Bronchial epithelial cell (primary cell): Measurements from ENCODE around the gene ACKR4. TPM values are rescaled to one million over a fixed set of nuclear protein-coding genes. Genes with fewer than 3 reads are reported as not detected.
A peak's percentile ranks its signal among the peaks of the same experiment; 100 is the strongest.
"Not testable (repeated sequence)": the region's sequence is repeated elsewhere in the genome, so short reads cannot be mapped to it uniquely, and the experiment has no call there.

Experiments used
- DNase-seq: peaks from one replicate; pipeline ENCODE4 v3.0.0-alpha.2; 2010; ENCODE audit warnings: low read depth
- FAIRE-seq: peaks from 2 replicates; lab custom pipeline; 2011; peaks lifted over from hg19 to GRCh38; lab: Jason Lieb, UNC
- H3K27me3 ChIP-seq: 2 replicates; pipeline ENCODE4 v1.5.1; 2011; ENCODE audit warnings: low read length; ENCODE audit not compliant: control insufficient read depth, insufficient read depth
- H3K36me3 ChIP-seq: 2 replicates; pipeline ENCODE4 v1.5.1; 2011; ENCODE audit warnings: low read length; ENCODE audit not compliant: control insufficient read depth, insufficient read depth
- H3K4me3 ChIP-seq: 2 replicates; pipeline ENCODE4 v1.5.1; 2011; ENCODE audit warnings: mild to moderate bottlenecking, low read depth, low read length, control low read depth
- total RNA-seq: library from RNA; depleted of rRNA; stranded (reverse); fragments of >200 nt; gene quantifications from 2 replicates; pipeline ENCODE4 v1.2.1, GENCODE V29; 2014
- TF ChIP-seq, protein P1 (sequence below): IDR thresholded peaks from 2 replicates; pipeline ENCODE4 v1.5.1; 2011; ENCODE audit warnings: mild to moderate bottlenecking, moderate library complexity, low read length, control low read depth, inconsistent platforms; ENCODE audit not compliant: insufficient read depth, severe bottlenecking

ACKR4 gene
- total RNA-seq, 1 donor from 2014 or later: under 0.01 TPM

DNA sequence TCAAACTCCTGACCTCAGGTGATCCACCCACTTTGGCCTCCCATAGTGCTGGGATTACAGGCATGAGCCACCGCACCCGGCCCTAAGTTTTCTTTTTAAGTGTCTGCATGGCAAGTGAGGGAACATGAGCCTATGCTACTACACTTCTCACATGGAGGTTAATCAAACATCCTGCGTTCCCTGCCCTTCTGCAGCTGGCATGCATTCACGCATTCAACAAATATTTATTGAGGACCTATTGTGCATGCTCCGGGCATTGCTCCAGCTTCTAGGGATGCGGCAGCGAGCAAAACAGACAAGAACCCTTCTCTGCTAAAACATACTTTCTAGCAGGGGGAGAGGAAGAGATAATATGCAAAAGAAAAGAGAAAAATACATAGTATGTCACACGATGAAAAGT, 42.6 kb upstream of the ACKR4 start:
- TF ChIP-seq, protein P1, sequence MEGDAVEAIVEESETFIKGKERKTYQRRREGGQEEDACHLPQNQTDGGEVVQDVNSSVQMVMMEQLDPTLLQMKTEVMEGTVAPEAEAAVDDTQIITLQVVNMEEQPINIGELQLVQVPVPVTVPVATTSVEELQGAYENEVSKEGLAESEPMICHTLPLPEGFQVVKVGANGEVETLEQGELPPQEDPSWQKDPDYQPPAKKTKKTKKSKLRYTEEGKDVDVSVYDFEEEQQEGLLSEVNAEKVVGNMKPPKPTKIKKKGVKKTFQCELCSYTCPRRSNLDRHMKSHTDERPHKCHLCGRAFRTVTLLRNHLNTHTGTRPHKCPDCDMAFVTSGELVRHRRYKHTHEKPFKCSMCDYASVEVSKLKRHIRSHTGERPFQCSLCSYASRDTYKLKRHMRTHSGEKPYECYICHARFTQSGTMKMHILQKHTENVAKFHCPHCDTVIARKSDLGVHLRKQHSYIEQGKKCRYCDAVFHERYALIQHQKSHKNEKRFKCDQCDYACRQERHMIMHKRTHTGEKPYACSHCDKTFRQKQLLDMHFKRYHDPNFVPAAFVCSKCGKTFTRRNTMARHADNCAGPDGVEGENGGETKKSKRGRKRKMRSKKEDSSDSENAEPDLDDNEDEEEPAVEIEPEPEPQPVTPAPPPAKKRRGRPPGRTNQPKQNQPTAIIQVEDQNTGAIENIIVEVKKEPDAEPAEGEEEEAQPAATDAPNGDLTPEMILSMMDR: no peak
- no peaks in the 10 kb centered on the region for H3K27me3 ChIP-seq
- no peak for FAIRE-seq
- no peaks in the 10 kb centered on the region for H3K36me3 ChIP-seq
- DNase-seq: peak; percentile 18
- H3K4me3 ChIP-seq: no peak overlapping the region

DNA sequence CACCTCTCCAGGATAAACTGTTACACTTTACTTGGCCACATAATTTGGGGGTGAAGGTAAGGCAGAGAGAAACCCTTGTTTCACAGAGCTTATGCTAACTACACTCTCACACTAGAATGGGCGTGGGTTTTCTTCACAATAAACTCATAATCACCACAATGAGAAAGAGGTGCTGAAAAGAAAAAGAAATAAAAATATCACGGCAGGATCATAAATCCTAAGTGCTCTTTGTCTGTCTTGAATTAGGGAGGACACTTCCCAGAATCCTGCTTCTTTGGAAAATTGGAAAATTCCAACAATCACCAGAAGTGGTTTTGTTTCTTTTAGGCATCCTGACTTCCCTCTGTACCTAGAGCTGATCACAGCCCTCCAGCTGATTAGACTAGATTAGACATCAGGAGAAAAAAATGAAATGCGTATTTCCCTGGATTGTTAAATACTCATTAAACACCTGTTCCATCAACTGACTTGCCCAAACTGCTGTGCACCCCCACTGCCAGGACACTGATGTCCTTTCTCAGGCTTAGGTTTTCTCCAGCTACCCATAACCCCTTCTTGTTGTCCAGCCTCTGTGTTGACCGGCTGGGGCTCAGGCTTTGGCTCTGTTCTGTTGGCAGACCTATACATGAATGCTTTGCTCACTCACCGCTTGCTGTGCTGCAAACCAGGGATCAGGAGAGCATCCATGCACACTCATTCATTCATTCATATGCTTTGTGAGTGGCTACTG, 41.6 kb upstream of the ACKR4 start:
- TF ChIP-seq, protein P1: no peak
- FAIRE-seq (no peak), DNase-seq (no peak)
- no peak overlapping the region for H3K4me3 ChIP-seq
- H3K36me3 ChIP-seq: no peaks in the 10 kb centered on the region
- no peaks in the 10 kb centered on the region for H3K27me3 ChIP-seq

DNA sequence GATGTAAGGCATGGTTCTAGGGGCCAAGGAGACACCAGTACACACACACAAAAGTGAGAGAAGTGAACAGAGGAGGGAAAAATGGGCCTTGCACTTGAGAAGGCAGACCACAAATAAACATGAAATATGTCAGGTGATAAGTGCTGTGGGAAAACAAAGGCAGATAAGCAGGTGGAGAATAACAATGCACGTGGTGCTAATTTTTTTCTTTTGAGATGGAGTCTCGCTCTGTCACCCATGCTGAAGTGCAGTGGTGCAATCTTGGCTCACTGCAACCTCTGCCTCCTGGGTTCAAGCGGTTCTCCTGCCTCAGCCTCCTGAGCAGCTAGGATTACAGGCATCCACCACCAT, 41.1 kb upstream of the ACKR4 start:
- not testable (repeated sequence) for H3K4me3 ChIP-seq, H3K36me3 ChIP-seq, DNase-seq, FAIRE-seq, H3K27me3 ChIP-seq

DNA sequence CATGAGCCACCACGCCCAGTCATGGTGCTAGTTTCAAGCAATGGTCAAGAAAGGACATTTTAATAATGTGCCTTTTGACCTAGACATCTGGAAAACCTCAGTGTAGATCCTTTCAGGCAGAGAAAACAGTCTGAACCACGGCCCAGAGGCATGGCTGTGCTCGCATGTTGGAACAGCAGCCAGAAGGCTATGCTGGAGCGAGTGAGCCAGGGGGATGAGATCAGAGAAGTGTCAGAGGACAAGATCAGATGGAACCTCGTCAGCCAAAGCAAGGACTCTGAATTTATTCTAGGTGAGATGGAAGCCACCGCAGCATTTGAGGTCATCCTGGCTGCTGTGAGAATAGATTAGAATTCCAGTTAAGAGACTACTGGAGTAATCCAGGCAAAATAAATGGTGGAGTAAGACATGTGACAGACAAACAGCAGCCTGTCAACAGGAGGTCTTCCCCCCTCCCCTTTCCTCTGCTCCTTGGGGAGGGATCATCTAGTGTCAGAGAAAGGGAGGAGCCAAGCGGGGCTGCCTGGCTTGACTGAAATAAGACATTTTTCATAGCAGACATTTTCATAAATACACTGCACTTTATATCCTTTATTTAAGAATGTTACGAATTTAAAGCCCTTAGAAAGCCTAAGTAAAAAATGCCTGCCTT, 40.4 kb upstream of the ACKR4 start:
- TF ChIP-seq, protein P1: no peak
- no peaks in the 10 kb centered on the region for H3K27me3 ChIP-seq
- H3K4me3 ChIP-seq: no peak overlapping the region
- no peak for FAIRE-seq
- no peaks in the 10 kb centered on the region for H3K36me3 ChIP-seq
- no peak for DNase-seq

DNA sequence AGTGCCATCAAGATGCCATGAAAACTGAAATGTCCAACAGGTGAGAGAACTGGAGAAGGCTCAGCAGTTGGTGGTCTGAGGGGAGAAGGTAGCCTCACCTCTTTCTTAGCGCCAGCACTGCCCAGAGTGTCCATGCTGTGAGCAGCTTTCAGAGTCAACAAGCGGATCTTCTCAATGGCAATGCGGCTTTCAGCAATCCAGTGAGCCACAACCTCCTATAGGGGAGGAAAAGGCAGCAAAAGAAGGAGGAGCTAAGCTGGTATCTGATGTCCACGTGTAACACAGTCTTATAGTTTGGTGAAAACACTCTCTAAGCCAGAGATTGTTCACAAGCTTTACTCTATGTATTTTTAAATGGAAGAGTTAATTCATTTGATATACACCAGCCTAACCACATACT, 36.1 kb upstream of the ACKR4 start:
- DNase-seq (no peak), FAIRE-seq (no peak)
- TF ChIP-seq, protein P1: no peak
- H3K27me3 ChIP-seq: no peaks in the 10 kb centered on the region
- H3K36me3 ChIP-seq: no peaks in the 10 kb centered on the region
- no peak overlapping the region for H3K4me3 ChIP-seq

DNA sequence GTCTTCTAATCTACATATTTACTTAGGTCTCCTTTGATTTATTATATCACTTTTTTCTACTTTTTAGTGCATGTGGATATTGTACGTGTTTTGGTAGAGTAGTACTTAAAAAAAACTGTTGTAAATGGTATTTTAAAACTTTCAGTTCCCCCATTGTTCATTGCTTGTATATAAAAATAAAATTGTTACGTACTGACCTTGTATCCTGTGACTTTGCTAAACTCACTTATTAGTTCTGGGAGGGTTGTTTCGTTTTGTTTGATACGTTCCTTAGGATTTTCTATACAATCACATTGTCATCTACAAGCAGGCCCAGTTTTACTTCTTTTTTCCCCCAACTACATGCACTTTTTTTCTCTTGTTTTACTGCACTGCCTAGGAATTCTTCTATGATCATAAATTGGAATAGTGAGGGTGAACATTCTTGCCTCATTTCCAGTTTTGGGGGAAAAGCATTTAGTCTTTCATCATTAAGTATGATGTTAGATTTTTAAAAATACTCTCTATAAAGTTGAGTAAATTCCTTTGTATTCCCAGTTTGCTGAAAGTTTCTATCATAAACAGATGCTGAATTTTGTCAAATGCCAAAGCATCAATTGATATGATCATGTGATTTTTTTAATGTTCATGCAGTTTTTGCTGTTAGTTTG, 33.5 kb upstream of the ACKR4 start:
- no peaks in the 10 kb centered on the region for H3K36me3 ChIP-seq
- TF ChIP-seq, protein P1: no peak
- no peak for FAIRE-seq
- no peaks in the 10 kb centered on the region for H3K27me3 ChIP-seq
- DNase-seq: no peak
- no peak overlapping the region for H3K4me3 ChIP-seq
